ENCODE data around the gene ZCCHC17.

ZCCHC17 gene

DNA sequence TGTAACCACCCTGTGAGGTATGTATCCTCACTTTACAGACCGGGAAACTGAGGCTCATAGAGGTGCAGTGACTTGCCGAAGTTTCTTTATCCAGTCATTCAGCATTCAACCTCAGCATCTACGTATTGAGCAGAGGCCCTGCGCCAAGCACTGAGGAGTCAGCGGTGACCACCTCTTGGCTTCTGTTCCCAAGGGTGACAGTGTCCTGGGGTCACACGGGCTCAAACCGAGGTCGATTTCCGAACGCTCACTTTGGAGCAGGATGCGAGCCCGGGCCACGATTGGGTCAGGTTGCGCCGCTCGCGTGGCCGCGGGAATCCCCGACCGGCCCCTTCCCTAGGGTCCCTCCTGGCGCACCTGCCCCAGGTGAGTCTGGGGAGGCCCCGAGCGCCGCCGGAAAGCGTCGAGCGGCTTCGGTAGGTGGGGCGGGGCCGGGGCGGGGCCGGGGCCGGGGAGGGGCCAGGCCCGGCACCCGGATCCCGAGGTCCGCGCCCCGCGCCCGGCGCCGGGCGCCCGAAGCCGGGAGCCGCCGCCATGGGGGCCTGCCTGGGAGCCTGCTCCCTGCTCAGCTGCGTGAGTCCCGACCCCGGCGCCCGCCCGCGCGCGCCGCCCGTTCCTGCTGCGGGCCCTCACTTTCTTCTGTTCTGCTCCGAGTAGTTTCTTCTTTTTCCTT, 116.0 kb downstream of the ZCCHC17 start, which contains the start of gene SERINC2:
SERINC2 (plus strand) TSS at position 482 of the 673 bp plus-strand sequence; CDS start at position 535, 53 bp downstream.
- H3F3A ChIP-seq (ENCODE audit: low read depth), result no peaks in the 10 kb centered on the region
- no peaks in the 10 kb centered on the region for H3K9me2 ChIP-seq (replicated peaks; ENCODE audit: low read depth, low read length)
- H3K4me1 ChIP-seq (ENCODE audit: insufficient read depth, low read length, poor library complexity, severe bottlenecking), result no peaks in the 10 kb centered on the region
- no peaks in the 10 kb centered on the region for H3K9me3 ChIP-seq (ENCODE audit: insufficient read depth, low read depth, low read length)
- no peaks in the 10 kb centered on the region for H4K20me1 ChIP-seq (ENCODE audit: insufficient read depth, low read length, poor library complexity, severe bottlenecking)
- TF ChIP-seq EZH2phosphoT487 (IDR thresholded peaks at IDR 0.05; ENCODE audit: borderline replicate concordance), result no peak
- TF ChIP-seq, protein P1, sequence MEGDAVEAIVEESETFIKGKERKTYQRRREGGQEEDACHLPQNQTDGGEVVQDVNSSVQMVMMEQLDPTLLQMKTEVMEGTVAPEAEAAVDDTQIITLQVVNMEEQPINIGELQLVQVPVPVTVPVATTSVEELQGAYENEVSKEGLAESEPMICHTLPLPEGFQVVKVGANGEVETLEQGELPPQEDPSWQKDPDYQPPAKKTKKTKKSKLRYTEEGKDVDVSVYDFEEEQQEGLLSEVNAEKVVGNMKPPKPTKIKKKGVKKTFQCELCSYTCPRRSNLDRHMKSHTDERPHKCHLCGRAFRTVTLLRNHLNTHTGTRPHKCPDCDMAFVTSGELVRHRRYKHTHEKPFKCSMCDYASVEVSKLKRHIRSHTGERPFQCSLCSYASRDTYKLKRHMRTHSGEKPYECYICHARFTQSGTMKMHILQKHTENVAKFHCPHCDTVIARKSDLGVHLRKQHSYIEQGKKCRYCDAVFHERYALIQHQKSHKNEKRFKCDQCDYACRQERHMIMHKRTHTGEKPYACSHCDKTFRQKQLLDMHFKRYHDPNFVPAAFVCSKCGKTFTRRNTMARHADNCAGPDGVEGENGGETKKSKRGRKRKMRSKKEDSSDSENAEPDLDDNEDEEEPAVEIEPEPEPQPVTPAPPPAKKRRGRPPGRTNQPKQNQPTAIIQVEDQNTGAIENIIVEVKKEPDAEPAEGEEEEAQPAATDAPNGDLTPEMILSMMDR (conservative IDR thresholded peaks at IDR 0.05; ENCODE audit: low read length), result no peak
- H3K36me3 ChIP-seq (ENCODE audit: insufficient read depth, low read length), result no peaks in the 10 kb centered on the region
- no peak within 1 kb of the TSS for H3K9ac ChIP-seq (ENCODE audit: low read depth, low read length, poor library complexity, severe bottlenecking)
- no peak within 1 kb of the TSS for H2AFZ ChIP-seq (ENCODE audit: low read length)
- peak within 1 kb of the TSS; percentile 48 for H3K4me2 ChIP-seq (ENCODE audit: low read depth, low read length, poor library complexity, severe bottlenecking)
- H3K4me3 ChIP-seq (ENCODE audit: low read length, poor library complexity, severe bottlenecking), result peak within 1 kb of the TSS; percentile 49
- H3K27me3 ChIP-seq (ENCODE audit: insufficient read depth, low read length, poor library complexity, severe bottlenecking), result no peaks in the 10 kb centered on the region
- no peaks in the 10 kb centered on the region for H3K79me2 ChIP-seq (ENCODE audit: insufficient read depth, low read length)

DNA sequence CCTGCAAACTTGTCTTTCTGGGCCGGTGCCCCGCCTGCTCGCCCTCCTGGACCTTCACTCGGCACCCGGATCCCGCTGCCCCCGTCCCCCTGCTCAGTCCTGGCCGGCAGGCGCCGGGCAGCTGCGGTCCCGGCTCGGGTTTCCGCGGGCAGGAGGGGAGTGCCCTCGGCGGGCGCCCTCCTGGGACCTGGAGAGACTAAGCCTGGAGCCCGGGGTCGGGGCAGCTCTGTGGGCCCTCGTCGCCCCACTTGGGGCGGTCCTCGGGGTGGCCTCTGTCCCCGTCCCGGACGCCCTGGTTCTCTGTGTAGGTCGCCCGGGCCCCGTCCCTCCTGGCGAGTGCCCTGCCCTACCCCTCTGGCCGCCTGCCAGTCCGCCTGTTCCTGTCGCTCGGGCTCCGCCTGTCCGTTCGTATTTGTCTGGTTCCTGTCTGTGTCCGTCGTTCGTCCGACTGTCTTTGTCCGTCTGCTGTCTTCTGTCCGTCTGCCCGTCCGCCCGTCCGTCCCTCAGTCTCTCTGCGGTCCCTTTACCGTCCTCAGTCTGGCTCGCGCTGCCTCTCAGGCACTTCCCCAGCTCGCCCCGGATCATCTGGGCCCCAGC, 116.7 kb downstream of the ZCCHC17 start:
- peak overlapping the region; percentile 49 for H3K4me3 ChIP-seq (ENCODE audit: low read length, poor library complexity, severe bottlenecking)
- peak overlapping the region; percentile 48 for H3K4me2 ChIP-seq (ENCODE audit: low read depth, low read length, poor library complexity, severe bottlenecking)
- no peaks in the 10 kb centered on the region for H3K36me3 ChIP-seq (ENCODE audit: insufficient read depth, low read length)
- no peaks in the 10 kb centered on the region for H3K9me3 ChIP-seq (ENCODE audit: insufficient read depth, low read depth, low read length)
- no peaks in the 10 kb centered on the region for H3F3A ChIP-seq (ENCODE audit: low read depth)
- no peaks in the 10 kb centered on the region for H4K20me1 ChIP-seq (ENCODE audit: insufficient read depth, low read length, poor library complexity, severe bottlenecking)
- no peak for TF ChIP-seq EZH2phosphoT487 (IDR thresholded peaks at IDR 0.05; ENCODE audit: borderline replicate concordance)
- TF ChIP-seq, protein P1 (conservative IDR thresholded peaks at IDR 0.05; ENCODE audit: low read length), result no peak
- no peak overlapping the region for H3K9ac ChIP-seq (ENCODE audit: low read depth, low read length, poor library complexity, severe bottlenecking)
- no peaks in the 10 kb centered on the region for H3K9me2 ChIP-seq (replicated peaks; ENCODE audit: low read depth, low read length)
- no peaks in the 10 kb centered on the region for H3K4me1 ChIP-seq (ENCODE audit: insufficient read depth, low read length, poor library complexity, severe bottlenecking)
- H2AFZ ChIP-seq (ENCODE audit: low read length), result no peak overlapping the region
- no peaks in the 10 kb centered on the region for H3K79me2 ChIP-seq (ENCODE audit: insufficient read depth, low read length)
- no peaks in the 10 kb centered on the region for H3K27me3 ChIP-seq (ENCODE audit: insufficient read depth, low read length, poor library complexity, severe bottlenecking)

All from Loucy (cell line).